ENCODE results near the gene EIF1AX.
A peak's percentile ranks its signal among the peaks of the same experiment; 100 is the strongest.
"Not testable (repeated sequence)": the region's sequence is repeated elsewhere in the genome, so short reads cannot be mapped to it uniquely, and the experiment has no call there.

The EIF1AX gene

GRCh38 chrX:20141281-20142220 lies at the start of gene EIF1AX:
EIF1AX (minus strand) TSS chrX:20141838; CDS start chrX:20141640, 198 bp downstream.
- DNase-seq, result peak; percentile 92

- DNase-seq, result no peak
These were observed 47.5 kb upstream of the EIF1AX start for GRCh38 chrX:20189171-20189570.

- no peak for DNase-seq
These were observed 40.1 kb upstream of the EIF1AX start for GRCh38 chrX:20181598-20182329.

GRCh38 chrX:20177093-20177492 lies 35.5 kb upstream of the EIF1AX start:
- DNase-seq, result no peak

GRCh38 chrX:20173856-20174255 lies 32.2 kb upstream of the EIF1AX start:
- no peak for DNase-seq

GRCh38 chrX:20173313-20173712 lies 31.7 kb upstream of the EIF1AX start:
- no peak for DNase-seq

- no peak for DNase-seq
These were observed 30.2 kb upstream of the EIF1AX start for GRCh38 chrX:20171887-20172286.

- not testable (repeated sequence) for DNase-seq
These were observed 20.9 kb upstream of the EIF1AX start for GRCh38 chrX:20162516-20162915.

- no peak for DNase-seq
These were observed 18.3 kb upstream of the EIF1AX start for GRCh38 chrX:20159797-20160385.

GRCh38 chrX:20151689-20152088 lies 10.1 kb upstream of the EIF1AX start:
- DNase-seq, result no peak

GRCh38 chrX:20149326-20149725 lies 7.7 kb upstream of the EIF1AX start:
- DNase-seq, result no peak

- DNase-seq, result no peak
These were observed 5.9 kb upstream of the EIF1AX start for GRCh38 chrX:20147561-20147960.

- no peak for DNase-seq
These were observed 2.9 kb upstream of the EIF1AX start for GRCh38 chrX:20144491-20144890.

GRCh38 chrX:20143561-20143960 lies 1.9 kb upstream of the EIF1AX start:
- DNase-seq, result no peak

GRCh38 chrX:20143111-20143510 lies 1.5 kb upstream of the EIF1AX start:
- DNase-seq, result no peak

- no peak for DNase-seq
These were observed 1.2 kb downstream of the EIF1AX start for GRCh38 chrX:20140420-20140819.

- no peak for DNase-seq
These were observed 1.7 kb downstream of the EIF1AX start for GRCh38 chrX:20139966-20140365.

GRCh38 chrX:20135944-20136343 lies 5.7 kb downstream of the EIF1AX start:
- DNase-seq, result no peak

- no peak for DNase-seq
These were observed 9.0 kb downstream of the EIF1AX start for GRCh38 chrX:20132666-20133065.

GRCh38 chrX:20130357-20130756 lies 11.3 kb downstream of the EIF1AX start:
- DNase-seq, result no peak

GRCh38 chrX:20129547-20129946 lies 12.1 kb downstream of the EIF1AX start:
- DNase-seq, result no peak

- no peak for DNase-seq
These were observed 13.0 kb downstream of the EIF1AX start for GRCh38 chrX:20128670-20129069.

GRCh38 chrX:20127440-20127839 lies 14.2 kb downstream of the EIF1AX start:
- DNase-seq, result not testable (repeated sequence)

GRCh38 chrX:20126833-20127232 lies 14.8 kb downstream of the EIF1AX start:
- DNase-seq, result not testable (repeated sequence)
